ENCODE results near the gene LDB1.

Gene LDB1

DNA sequence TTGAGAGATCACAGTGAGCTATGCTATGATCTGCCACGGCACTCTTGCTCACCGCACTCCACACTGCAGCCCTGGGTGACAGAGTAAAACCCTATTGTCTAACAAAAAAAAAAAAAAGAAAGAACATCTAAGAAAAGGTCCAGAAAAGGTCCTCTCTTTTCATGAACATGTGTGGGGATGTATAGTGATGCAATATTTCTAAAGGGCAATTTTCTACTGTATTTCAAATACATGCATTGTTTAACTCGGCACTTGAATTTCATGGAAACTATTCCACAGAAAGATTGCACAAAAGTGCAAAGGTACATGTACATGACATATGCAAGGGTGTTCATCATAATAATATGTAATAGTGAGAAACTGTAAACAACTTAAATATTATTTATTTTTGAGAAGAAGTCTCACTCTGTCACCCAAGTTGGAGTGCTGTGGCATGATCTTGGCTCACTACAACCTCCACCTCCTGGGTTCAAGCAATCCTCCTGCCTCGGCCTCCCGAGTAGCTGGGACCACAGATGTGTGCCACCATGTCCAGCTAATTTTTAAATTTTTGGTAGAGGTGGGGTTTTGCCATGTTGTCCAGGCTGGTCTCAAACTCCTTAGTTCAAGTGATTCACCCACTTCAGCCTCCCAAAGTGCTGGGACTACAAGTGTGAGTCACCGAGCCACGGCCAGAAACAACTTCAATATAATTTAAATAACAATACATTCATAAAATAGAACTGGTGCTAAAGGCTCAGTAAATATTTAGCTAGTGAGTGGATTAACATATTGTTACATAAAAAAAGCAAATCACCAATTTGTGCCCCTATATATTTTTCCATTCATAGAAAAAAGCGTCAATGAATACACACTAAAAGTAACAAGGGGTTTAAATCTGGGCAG, 11.4 kb upstream of the LDB1 start:
- TF ChIP-seq, protein P1, sequence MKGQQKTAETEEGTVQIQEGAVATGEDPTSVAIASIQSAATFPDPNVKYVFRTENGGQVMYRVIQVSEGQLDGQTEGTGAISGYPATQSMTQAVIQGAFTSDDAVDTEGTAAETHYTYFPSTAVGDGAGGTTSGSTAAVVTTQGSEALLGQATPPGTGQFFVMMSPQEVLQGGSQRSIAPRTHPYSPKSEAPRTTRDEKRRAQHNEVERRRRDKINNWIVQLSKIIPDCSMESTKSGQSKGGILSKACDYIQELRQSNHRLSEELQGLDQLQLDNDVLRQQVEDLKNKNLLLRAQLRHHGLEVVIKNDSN (IDR thresholded peaks at IDR 0.05): no peak
- TF ChIP-seq YY1 (IDR thresholded peaks at IDR 0.05; ENCODE audit: low read depth) (no peak), CREB1 (IDR thresholded peaks at IDR 0.05; ENCODE audit: low read depth) (no peak), ZBTB7A (IDR thresholded peaks at IDR 0.05; ENCODE audit: low read depth) (no peak), TAF1 (IDR thresholded peaks at IDR 0.05; ENCODE audit: low read depth) (no peak), NFIC (IDR thresholded peaks at IDR 0.05) (no peak), EGR1 (IDR thresholded peaks at IDR 0.05) (no peak), FOXM1 (IDR thresholded peaks at IDR 0.05; ENCODE audit: borderline replicate concordance, low read depth) (no peak), TCF12 (IDR thresholded peaks at IDR 0.05; ENCODE audit: low read depth) (no peak), CEBPB (IDR thresholded peaks at IDR 0.05) (no peak), RAD21 (IDR thresholded peaks at IDR 0.05; ENCODE audit: low read depth) (no peak), TEAD4 (IDR thresholded peaks at IDR 0.05) (no peak), EP300 (IDR thresholded peaks at IDR 0.05; ENCODE audit: borderline replicate concordance) (no peak)
- TF ChIP-seq, protein P2, sequence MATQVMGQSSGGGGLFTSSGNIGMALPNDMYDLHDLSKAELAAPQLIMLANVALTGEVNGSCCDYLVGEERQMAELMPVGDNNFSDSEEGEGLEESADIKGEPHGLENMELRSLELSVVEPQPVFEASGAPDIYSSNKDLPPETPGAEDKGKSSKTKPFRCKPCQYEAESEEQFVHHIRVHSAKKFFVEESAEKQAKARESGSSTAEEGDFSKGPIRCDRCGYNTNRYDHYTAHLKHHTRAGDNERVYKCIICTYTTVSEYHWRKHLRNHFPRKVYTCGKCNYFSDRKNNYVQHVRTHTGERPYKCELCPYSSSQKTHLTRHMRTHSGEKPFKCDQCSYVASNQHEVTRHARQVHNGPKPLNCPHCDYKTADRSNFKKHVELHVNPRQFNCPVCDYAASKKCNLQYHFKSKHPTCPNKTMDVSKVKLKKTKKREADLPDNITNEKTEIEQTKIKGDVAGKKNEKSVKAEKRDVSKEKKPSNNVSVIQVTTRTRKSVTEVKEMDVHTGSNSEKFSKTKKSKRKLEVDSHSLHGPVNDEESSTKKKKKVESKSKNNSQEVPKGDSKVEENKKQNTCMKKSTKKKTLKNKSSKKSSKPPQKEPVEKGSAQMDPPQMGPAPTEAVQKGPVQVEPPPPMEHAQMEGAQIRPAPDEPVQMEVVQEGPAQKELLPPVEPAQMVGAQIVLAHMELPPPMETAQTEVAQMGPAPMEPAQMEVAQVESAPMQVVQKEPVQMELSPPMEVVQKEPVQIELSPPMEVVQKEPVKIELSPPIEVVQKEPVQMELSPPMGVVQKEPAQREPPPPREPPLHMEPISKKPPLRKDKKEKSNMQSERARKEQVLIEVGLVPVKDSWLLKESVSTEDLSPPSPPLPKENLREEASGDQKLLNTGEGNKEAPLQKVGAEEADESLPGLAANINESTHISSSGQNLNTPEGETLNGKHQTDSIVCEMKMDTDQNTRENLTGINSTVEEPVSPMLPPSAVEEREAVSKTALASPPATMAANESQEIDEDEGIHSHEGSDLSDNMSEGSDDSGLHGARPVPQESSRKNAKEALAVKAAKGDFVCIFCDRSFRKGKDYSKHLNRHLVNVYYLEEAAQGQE (IDR thresholded peaks at IDR 0.05; ENCODE audit: low read depth): no peak
- TF ChIP-seq, protein P3, sequence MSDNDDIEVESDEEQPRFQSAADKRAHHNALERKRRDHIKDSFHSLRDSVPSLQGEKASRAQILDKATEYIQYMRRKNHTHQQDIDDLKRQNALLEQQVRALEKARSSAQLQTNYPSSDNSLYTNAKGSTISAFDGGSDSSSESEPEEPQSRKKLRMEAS (IDR thresholded peaks at IDR 0.05): no peak

DNA sequence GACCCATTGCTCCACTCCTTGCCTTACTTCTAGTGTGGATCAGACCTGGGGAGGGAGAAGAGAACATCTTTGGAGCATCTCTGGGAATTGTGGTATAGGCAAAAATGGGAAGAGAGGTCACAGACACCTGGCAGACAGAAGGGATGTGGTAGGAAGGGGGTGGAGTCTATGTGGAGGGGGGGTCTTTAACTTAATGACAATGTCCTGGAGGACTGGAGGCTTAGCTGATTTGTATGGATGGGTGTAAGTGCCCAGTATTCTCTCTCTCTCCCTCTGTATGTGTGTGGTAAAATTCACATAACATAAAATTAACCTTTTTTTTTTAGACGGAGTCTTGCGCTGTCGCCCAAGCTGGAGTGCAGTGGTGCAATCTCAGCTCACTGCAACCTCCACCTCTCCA, 3.1 kb upstream of the LDB1 start:
- TF ChIP-seq NFIC (IDR thresholded peaks at IDR 0.05): no peak
- no peak for TF ChIP-seq ZBTB7A (IDR thresholded peaks at IDR 0.05; ENCODE audit: low read depth)
- no peak for TF ChIP-seq CREB1 (IDR thresholded peaks at IDR 0.05; ENCODE audit: low read depth)
- TF ChIP-seq TCF12 (IDR thresholded peaks at IDR 0.05; ENCODE audit: low read depth): no peak
- TF ChIP-seq RAD21 (IDR thresholded peaks at IDR 0.05; ENCODE audit: low read depth): no peak
- no peak for TF ChIP-seq TEAD4 (IDR thresholded peaks at IDR 0.05)
- TF ChIP-seq TAF1 (IDR thresholded peaks at IDR 0.05; ENCODE audit: low read depth): no peak

DNA sequence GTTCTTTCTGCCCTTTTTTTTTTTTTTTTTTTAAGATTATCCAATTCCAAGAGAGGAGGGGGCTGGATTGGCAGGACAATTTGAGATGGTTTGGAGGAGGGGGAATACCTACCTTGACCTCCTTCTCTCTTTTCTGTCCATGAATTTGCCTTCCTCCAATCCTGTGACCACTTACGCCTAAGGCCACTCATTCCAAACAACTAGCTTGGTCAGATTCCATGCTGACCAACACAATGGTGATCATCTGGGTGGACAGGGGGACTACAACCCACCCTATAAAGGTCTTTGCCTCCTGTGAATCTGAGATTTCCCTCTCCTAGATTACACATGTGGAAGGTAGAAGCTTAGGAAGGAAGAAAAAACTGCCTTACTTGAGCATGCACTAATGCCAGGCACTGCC, 2.3 kb upstream of the LDB1 start:
- no peak for TF ChIP-seq EGR1 (IDR thresholded peaks at IDR 0.05)
- no peak for TF ChIP-seq CREB1 (IDR thresholded peaks at IDR 0.05; ENCODE audit: low read depth)
- TF ChIP-seq NFIC (IDR thresholded peaks at IDR 0.05): no peak
- TF ChIP-seq, protein P2 (IDR thresholded peaks at IDR 0.05; ENCODE audit: low read depth): no peak
- no peak for TF ChIP-seq TAF1 (IDR thresholded peaks at IDR 0.05; ENCODE audit: low read depth)
- TF ChIP-seq, protein P1 (IDR thresholded peaks at IDR 0.05): no peak
- TF ChIP-seq RAD21 (IDR thresholded peaks at IDR 0.05; ENCODE audit: low read depth): no peak
- TF ChIP-seq, protein P3 (IDR thresholded peaks at IDR 0.05): no peak
- no peak for TF ChIP-seq FOXM1 (IDR thresholded peaks at IDR 0.05; ENCODE audit: borderline replicate concordance, low read depth)
- no peak for TF ChIP-seq TEAD4 (IDR thresholded peaks at IDR 0.05)
- TF ChIP-seq ZBTB7A (IDR thresholded peaks at IDR 0.05; ENCODE audit: low read depth): no peak
- TF ChIP-seq EP300 (IDR thresholded peaks at IDR 0.05; ENCODE audit: borderline replicate concordance): no peak
- TF ChIP-seq YY1 (IDR thresholded peaks at IDR 0.05; ENCODE audit: low read depth): no peak
- TF ChIP-seq CEBPB (IDR thresholded peaks at IDR 0.05): no peak
- TF ChIP-seq TCF12 (IDR thresholded peaks at IDR 0.05; ENCODE audit: low read depth): no peak

DNA sequence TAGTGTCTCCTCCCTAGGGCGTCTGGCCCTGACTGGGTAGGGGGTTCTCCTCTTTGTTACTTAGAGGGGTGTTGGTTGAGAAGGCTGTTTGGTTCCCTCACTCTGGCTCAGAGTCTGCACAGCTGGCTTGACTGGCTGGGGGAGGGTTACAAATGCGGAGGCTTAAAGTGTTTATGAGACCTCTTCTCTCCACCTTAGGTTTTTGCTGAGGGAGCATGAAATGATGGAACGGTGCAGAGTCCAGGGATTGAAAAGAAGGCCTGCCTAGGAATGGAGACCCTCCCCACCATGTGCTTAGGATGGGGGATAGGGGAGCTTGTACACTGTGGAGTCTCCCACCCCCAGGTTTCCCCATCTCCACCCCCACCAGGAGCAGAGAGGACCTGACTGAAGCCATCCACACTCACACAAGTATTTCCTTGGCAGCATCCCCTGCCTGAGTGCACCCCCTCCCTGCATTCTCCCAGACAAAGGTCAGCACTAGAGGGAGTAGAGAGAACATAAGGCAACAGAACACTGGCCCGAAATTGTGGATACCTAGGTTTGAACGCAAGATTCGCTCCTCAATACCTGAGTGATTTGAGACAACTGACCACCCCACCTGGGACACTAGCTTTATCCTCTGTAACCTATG, 1.7 kb upstream of the LDB1 start:
- TF ChIP-seq, protein P2 (IDR thresholded peaks at IDR 0.05; ENCODE audit: low read depth): no peak
- no peak for TF ChIP-seq TCF12 (IDR thresholded peaks at IDR 0.05; ENCODE audit: low read depth)
- TF ChIP-seq FOXM1 (IDR thresholded peaks at IDR 0.05; ENCODE audit: borderline replicate concordance, low read depth): no peak

All from Ishikawa (cell line).